Tibial artery (tissue), 4 donors: Measurements from ENCODE around the gene MRPS18B.

Experiments
- DNase-seq, 2 donors: peaks; one replicate each; pipeline ENCODE4 v3.0.0-alpha.2; 2019
- H3K27ac ChIP-seq, 2 donors: fragments of 200-600 bp; sonication (generic) in 1 of 2; 1 replicate in 1 of 2; 2 replicates in 1 of 2; pipeline ENCODE4 v1.5.1; 2018 to 2019; ENCODE audit warnings: mild to moderate bottlenecking in 1 of 2
- H3K27me3 ChIP-seq, 2 donors: fragments of 200-600 bp; sonication (generic) in 1 of 2; one replicate each; pipeline versions ENCODE4 v1.5.1 to v1.6.0; 2016 to 2019
- H3K36me3 ChIP-seq, 3 donors: fragments of 200-600 bp; sonication (generic) in 2 of 3; one replicate each; pipeline ENCODE4 v1.5.1; 2016 to 2019; ENCODE audit warnings: mild to moderate bottlenecking in 2 of 3
- H3K4me1 ChIP-seq, 4 donors: fragments of 200-600 bp; sonication (generic) in 2 of 4; 1 replicate in 3 of 4; 2 replicates in 1 of 4; pipeline ENCODE4 v1.5.1; 2016 to 2019
- H3K4me3 ChIP-seq, 2 donors: fragments of 200-600 bp; sonication (generic) in 1 of 2; 1 replicate in 1 of 2; 2 replicates in 1 of 2; pipeline ENCODE4 v1.5.1; 2018 to 2019; ENCODE audit warnings: mild to moderate bottlenecking in 2 of 2
- H3K9me3 ChIP-seq, 3 donors: fragments of 200-600 bp; sonication (generic) in 1 of 3; one replicate each; pipeline ENCODE4 v1.5.1; 2016 to 2019
- intact Hi-C: fragments of 100-400 bp; cut with DNase I; formaldehyde crosslinking; loops from one replicate; pipeline ENCODE4 v1.15.0; 2023; ENCODE audit warnings: low total_unique reads
- TF ChIP-seq, protein P1 (sequence below), 2 experiments: fragments of 200-600 bp in 1 of 2; fragments of 450-650 bp in 1 of 2; IDR thresholded peaks; one replicate each; pipeline ENCODE4 v1.5.1; 2017 to 2019; ENCODE audit warnings: antibody characterized with exemption in 2 of 2, mild to moderate bottlenecking in 1 of 2, moderate library complexity in 1 of 2

Gene MRPS18B

DNA sequence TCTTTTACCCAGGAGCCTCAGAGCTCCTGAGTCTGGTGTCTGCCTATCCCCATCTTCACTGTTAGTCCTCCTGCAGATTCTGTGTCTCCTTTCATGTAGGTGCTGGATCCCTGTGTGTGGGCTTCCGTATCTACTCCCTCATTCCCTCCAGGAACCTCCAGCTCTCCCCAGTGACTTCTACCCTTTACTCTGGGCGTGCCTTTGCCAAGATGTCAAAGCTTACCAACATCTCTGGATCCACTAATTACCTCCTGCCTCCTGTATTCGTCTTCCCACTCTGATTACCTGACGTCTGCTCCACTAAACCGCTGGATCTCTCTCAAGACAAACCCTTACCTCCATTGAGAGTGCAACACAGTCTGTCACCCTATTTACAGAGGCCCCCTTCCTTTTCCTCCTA, 27.1 kb downstream of the MRPS18B start:
- no peak overlapping the region for H3K27ac ChIP-seq
- intact Hi-C loops: no loop called here
- H3K4me3 ChIP-seq: no peak overlapping the region
- peaks cover 4 to 21% (median 11%) of the 10 kb centered on the region in 4 donors for H3K4me1 ChIP-seq
- H3K36me3 ChIP-seq: peaks cover 0 to 63% (median 13%) of the 10 kb centered on the region in 3 donors
- no peaks in the 10 kb centered on the region for H3K9me3 ChIP-seq
- TF ChIP-seq, protein P1, sequence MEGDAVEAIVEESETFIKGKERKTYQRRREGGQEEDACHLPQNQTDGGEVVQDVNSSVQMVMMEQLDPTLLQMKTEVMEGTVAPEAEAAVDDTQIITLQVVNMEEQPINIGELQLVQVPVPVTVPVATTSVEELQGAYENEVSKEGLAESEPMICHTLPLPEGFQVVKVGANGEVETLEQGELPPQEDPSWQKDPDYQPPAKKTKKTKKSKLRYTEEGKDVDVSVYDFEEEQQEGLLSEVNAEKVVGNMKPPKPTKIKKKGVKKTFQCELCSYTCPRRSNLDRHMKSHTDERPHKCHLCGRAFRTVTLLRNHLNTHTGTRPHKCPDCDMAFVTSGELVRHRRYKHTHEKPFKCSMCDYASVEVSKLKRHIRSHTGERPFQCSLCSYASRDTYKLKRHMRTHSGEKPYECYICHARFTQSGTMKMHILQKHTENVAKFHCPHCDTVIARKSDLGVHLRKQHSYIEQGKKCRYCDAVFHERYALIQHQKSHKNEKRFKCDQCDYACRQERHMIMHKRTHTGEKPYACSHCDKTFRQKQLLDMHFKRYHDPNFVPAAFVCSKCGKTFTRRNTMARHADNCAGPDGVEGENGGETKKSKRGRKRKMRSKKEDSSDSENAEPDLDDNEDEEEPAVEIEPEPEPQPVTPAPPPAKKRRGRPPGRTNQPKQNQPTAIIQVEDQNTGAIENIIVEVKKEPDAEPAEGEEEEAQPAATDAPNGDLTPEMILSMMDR (IDR thresholded peaks at IDR 0.05): no peak
- H3K27me3 ChIP-seq: no peaks in the 10 kb centered on the region
- DNase-seq: no peak

DNA sequence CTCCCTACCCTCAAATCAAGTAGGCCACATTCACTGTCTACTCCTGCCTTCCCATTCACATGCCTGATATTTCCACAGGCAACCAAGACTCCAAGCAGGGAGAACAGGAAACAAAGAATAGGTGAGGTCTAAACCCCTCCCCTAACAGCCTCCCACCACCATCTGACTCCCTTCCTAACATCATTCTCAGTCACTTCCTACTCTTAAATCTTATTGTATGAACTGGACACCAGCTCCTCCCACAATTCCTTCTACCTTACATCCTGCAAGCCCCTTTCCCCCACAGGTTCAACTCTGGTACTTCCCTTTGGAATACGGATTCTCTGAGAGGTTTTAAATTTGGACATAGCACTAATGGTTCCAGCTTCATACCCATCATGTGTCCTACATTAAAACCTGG, 28.3 kb downstream of the MRPS18B start:
- Histone ChIP-seq H3K27me3 (no peaks in the 10 kb centered on the region), H3K9me3 (no peaks in the 10 kb centered on the region), H3K4me3 (no peak overlapping the region), H3K4me1 (peaks cover 4 to 21% (median 11%) of the 10 kb centered on the region in 4 donors), H3K27ac (no peak overlapping the region), H3K36me3 (peaks cover 0 to 63% (median 15%) of the 10 kb centered on the region in 3 donors)
- no peak for DNase-seq
- intact Hi-C loops: no loop called here
- TF ChIP-seq, protein P1 (IDR thresholded peaks at IDR 0.05): no peak

DNA sequence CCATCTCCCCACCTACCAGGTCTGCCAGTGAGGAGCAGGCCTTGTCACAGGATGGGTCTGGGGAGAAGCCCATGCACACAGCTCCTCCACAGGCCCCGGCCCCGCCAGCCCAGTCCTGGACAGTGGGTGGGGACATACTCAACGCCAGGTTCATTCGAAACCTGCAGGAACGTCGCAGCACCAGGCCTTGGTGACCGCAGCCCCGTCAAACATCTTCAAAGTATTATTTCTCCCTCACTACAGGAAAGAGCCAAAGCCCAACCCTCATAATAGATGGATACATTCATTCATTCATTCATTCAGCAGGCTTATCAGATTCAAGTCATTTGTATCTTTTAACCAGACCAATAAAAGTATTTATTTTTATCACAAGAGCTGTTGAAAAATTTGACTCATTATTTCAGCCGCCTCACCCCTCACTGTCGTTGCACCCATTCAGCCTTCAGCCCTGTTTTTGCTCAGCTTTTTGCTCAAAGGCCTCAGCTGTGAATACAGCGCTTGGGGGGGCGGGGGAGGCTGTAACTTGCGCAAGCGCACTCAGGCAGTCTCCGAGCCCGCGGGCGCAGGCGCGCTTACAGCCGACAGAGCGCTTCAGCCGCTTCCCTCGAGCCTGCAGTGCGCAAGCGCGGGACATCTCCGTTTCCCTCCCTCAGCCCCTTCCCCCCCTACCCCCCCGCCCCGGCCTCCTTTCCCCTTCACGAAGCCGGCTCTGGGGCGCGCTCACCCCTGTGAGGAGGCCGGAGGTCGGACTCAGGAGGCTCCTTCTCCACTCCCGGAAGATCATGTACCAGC, 29.0 kb downstream of the MRPS18B start, which contains the start of gene C6orf136:
Gene C6orf136 (plus strand): TSS at position 684 of the 792 bp plus-strand sequence. CDS start 99 bp downstream, at position 783.
- TF ChIP-seq, protein P1 (IDR thresholded peaks at IDR 0.05): no peak
- peak within 1 kb of the TSS; percentile 82 to 100 for H3K4me3 ChIP-seq
- no peaks in the 10 kb centered on the region for H3K27me3 ChIP-seq
- no peaks in the 10 kb centered on the region for H3K9me3 ChIP-seq
- DNase-seq: peak; percentile 87 to 94
- intact Hi-C loops: no loop called here
- H3K36me3 ChIP-seq: peaks cover 4 to 63% (median 22%) of the 10 kb centered on the region in 3 donors
- H3K27ac ChIP-seq: peak within 1 kb of the TSS; percentile 91 to 99
- H3K4me1 ChIP-seq: peaks cover 4 to 21% (median 11%) of the 10 kb centered on the region in 4 donors

GRCh38 chr6:30647242-30648116, 29.8 kb downstream of the MRPS18B start:
- Histone ChIP-seq H3K4me1 (peaks cover 4 to 21% (median 11%) of the 10 kb centered on the region in 4 donors), H3K4me3 (peak overlapping the region; percentile 82 to 100), H3K27ac (peak overlapping the region; percentile 91 to 99), H3K36me3 (peaks cover 10 to 63% (median 23%) of the 10 kb centered on the region in 3 donors), H3K9me3 (no peaks in the 10 kb centered on the region), H3K27me3 (no peaks in the 10 kb centered on the region)
- TF ChIP-seq, protein P1 (IDR thresholded peaks at IDR 0.05): no peak
- peak; percentile 52 to 86 for DNase-seq
- intact Hi-C loops: no loop called here

GRCh38 chr6:30651143-30651542, 33.5 kb downstream of the MRPS18B start:
- intact Hi-C loops: no loop called here
- Histone ChIP-seq H3K4me1 (peaks cover 4 to 19% (median 11%) of the 10 kb centered on the region in 4 donors), H3K9me3 (no peaks in the 10 kb centered on the region), H3K36me3 (peaks cover 47 to 67% (median 53%) of the 10 kb centered on the region in 3 donors), H3K4me3 (no peak overlapping the region), H3K27ac (no peak overlapping the region), H3K27me3 (no peaks in the 10 kb centered on the region)
- DNase-seq: no peak
- TF ChIP-seq, protein P1 (IDR thresholded peaks at IDR 0.05): no peak
